ENCODE results near the gene TMEM101.

TMEM101 gene

DNA sequence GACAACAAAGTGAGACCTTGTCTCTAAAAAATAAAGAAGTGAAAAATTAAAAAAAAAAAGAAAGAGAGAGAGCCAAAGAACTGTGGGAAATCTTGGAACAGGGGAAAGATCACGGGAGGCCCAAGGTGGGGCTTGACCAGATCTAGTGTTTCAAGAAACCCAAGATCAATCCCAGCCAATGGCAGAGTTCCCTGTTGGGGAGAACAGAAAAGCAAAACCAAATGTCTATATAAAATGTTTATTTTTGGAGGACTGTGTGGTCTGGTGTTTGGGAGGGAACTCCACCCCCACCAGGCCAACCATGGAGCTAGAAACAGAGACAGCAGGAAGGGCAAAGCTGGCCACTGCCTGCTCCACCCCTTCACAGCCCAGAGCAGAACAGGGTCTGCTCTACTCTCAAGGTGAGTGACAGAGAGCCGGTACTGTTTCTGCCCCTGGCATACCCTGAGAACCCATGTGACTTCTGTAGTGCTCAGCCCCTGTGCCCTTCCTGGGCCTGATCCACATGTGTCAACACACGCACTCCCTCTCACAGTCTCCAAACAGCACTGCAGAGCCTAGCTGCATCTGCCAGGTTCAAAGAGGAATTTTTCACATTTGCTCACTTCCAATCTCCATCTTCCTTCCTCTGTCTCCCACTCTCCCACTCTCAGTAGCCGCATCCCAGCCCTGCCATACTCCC lies 3.7 kb downstream of the TMEM101 start:
- TF ChIP-seq, protein P1, sequence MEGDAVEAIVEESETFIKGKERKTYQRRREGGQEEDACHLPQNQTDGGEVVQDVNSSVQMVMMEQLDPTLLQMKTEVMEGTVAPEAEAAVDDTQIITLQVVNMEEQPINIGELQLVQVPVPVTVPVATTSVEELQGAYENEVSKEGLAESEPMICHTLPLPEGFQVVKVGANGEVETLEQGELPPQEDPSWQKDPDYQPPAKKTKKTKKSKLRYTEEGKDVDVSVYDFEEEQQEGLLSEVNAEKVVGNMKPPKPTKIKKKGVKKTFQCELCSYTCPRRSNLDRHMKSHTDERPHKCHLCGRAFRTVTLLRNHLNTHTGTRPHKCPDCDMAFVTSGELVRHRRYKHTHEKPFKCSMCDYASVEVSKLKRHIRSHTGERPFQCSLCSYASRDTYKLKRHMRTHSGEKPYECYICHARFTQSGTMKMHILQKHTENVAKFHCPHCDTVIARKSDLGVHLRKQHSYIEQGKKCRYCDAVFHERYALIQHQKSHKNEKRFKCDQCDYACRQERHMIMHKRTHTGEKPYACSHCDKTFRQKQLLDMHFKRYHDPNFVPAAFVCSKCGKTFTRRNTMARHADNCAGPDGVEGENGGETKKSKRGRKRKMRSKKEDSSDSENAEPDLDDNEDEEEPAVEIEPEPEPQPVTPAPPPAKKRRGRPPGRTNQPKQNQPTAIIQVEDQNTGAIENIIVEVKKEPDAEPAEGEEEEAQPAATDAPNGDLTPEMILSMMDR (IDR thresholded peaks at IDR 0.05; ENCODE audit: low read depth, low read length) = no peak
- no peak for DNase-seq (ENCODE audit: low read depth in 2 of 2)
- H3K4me3 ChIP-seq (replicated peaks in 1 of 2; ENCODE audit: low read depth in 2 of 2, low read length in 2 of 2) = no peak overlapping the region

DNA sequence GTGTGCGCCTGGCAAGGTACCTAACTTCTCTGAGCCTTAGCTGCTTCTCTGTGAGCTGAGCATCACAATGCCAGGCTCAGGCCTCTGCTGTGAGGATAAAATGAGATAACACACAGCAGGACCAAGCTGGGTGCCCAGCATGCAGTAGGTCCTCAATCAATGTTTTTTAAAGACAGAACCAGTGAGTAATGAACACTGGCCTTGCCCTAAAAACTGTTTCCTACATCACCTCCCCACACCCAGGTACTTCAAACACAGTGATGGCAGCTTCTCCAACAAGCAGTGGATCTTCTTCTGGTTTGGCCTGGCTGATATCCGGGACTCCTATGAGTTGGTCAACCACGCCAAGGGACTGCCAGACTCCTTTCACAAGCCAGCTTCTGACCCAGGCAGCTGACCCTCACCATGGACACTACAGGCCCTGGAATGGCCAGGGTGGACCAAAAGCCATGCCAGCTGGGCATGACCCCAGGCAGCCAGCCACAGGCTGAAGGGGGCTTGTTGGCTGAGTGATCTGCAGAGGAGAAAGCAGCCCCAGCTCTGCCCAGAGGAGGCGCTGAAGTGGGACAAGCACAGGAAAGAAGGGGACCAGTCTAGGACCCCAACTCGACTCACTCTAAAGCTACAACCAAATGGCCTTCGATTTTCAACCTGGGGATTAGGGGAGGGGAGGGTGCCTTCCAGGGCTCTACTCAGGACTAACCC lies 6.4 kb downstream of the TMEM101 start:
- H3K4me3 ChIP-seq (replicated peaks in 1 of 2; ENCODE audit: low read depth in 2 of 2, low read length in 2 of 2) = no peak overlapping the region
- DNase-seq (ENCODE audit: low read depth in 2 of 2) = no peak

GRCh38 chr17:44007346-44008204 lies 7.2 kb downstream of the TMEM101 start:
- H3K4me3 ChIP-seq (replicated peaks in 1 of 2; ENCODE audit: low read depth in 2 of 2, low read length in 2 of 2) = peak overlapping the region; percentile 66 to 70
- peak in 1 of 2 donors; percentile 52 for DNase-seq (ENCODE audit: low read depth in 2 of 2)
- TF ChIP-seq, protein P1 (IDR thresholded peaks at IDR 0.05; ENCODE audit: low read depth, low read length) = no peak

More for the DNA sequence above, 6.4 kb downstream of the TMEM101 start:
- TF ChIP-seq, protein P1 (IDR thresholded peaks at IDR 0.05; ENCODE audit: low read depth, low read length) = no peak

GRCh38 chr17:44006598-44007345 lies 8.0 kb downstream of the TMEM101 start:
- peak overlapping the region; percentile 66 to 70 for H3K4me3 ChIP-seq (replicated peaks in 1 of 2; ENCODE audit: low read depth in 2 of 2, low read length in 2 of 2)
- TF ChIP-seq, protein P1 (IDR thresholded peaks at IDR 0.05; ENCODE audit: low read depth, low read length) = peak; percentile 77
- DNase-seq (ENCODE audit: low read depth in 2 of 2) = peak; percentile 98

GRCh38 chr17:44006272-44006597 lies 8.5 kb downstream of the TMEM101 start:
- TF ChIP-seq, protein P1 (IDR thresholded peaks at IDR 0.05; ENCODE audit: low read depth, low read length) = no peak
- peak overlapping the region; percentile 59 to 70 for H3K4me3 ChIP-seq (replicated peaks in 1 of 2; ENCODE audit: low read depth in 2 of 2, low read length in 2 of 2)
- DNase-seq (ENCODE audit: low read depth in 2 of 2) = no peak
